Effector memory CD4-positive, alpha-beta T cell (primary cell): ENCODE data around the gene HMGXB4.

Experiments used
- DNase-seq, 3 donors: peaks; one replicate each; pipeline ENCODE4 v3.0.0-alpha.2; 2020
- H3K27ac ChIP-seq: 2 replicates; pipeline ENCODE4 v1.7.0; 2013; ENCODE audit warnings: mild to moderate bottlenecking, low read length, moderate library complexity; ENCODE audit not compliant: insufficient read depth, poor library complexity, severe bottlenecking
- H3K27me3 ChIP-seq: replicated peaks from 2 replicates; pipeline ENCODE4 v1.7.0; 2013; ENCODE audit warnings: mild to moderate bottlenecking, low read length; ENCODE audit not compliant: insufficient read depth, control insufficient read depth, poor library complexity, severe bottlenecking
- H3K36me3 ChIP-seq: 2 replicates; pipeline ENCODE4 v1.7.0; 2013; ENCODE audit warnings: mild to moderate bottlenecking, low read length, moderate library complexity; ENCODE audit not compliant: control insufficient read depth, insufficient read depth
- H3K4me1 ChIP-seq: 2 replicates; pipeline ENCODE4 v1.7.0; 2013; ENCODE audit warnings: low read length, mild to moderate bottlenecking; ENCODE audit not compliant: control insufficient read depth, insufficient read depth, poor library complexity, severe bottlenecking
- H3K4me3 ChIP-seq: 2 replicates; pipeline ENCODE4 v1.7.0; 2013; ENCODE audit warnings: low read length, low read depth, mild to moderate bottlenecking; ENCODE audit not compliant: insufficient read depth, poor library complexity, severe bottlenecking
- H3K9me3 ChIP-seq: 2 replicates; pipeline ENCODE4 v1.7.0; 2013; ENCODE audit warnings: mild to moderate bottlenecking, low read length, moderate library complexity; ENCODE audit not compliant: control insufficient read depth
- total RNA-seq, 3 donors: gene quantifications; one replicate each; lab custom pipeline; 2026; lab: John Stamatoyannopoulos, UW

The HMGXB4 gene
- 22.3 to 29.8 (median 26.8) reads per million in 3 donors for total RNA-seq

GRCh38 chr22:35257321-35258190 is at the start of gene HMGXB4:
TSS of gene HMGXB4 (plus strand) at chr22:35257493. CDS start at chr22:35262391, 4,898 bp downstream.
- DNase-seq, result peak; percentile 69 to 81 (median 74)
- H3K27me3 ChIP-seq, result no peaks in the 10 kb centered on the region
- peaks cover 7% of the 10 kb centered on the region for H3K4me1 ChIP-seq
- no peaks in the 10 kb centered on the region for H3K36me3 ChIP-seq
- H3K27ac ChIP-seq, result peak within 1 kb of the TSS; percentile 95
- peak within 1 kb of the TSS; percentile 91 for H3K4me3 ChIP-seq
- H3K9me3 ChIP-seq, result no peaks in the 10 kb centered on the region

GRCh38 chr22:35208003-35208402 is 49.3 kb upstream of the HMGXB4 start:
- Histone ChIP-seq H3K4me1 (no peaks in the 10 kb centered on the region), H3K9me3 (no peaks in the 10 kb centered on the region), H3K36me3 (no peaks in the 10 kb centered on the region), H3K4me3 (no peak overlapping the region), H3K27ac (no peak overlapping the region), H3K27me3 (no peaks in the 10 kb centered on the region)
- DNase-seq, result no peak

GRCh38 chr22:35209203-35209602 is 48.1 kb upstream of the HMGXB4 start:
- no peak overlapping the region for H3K27ac ChIP-seq
- no peak overlapping the region for H3K4me3 ChIP-seq
- H3K9me3 ChIP-seq, result no peaks in the 10 kb centered on the region

GRCh38 chr22:35212009-35212408 is 45.3 kb upstream of the HMGXB4 start:
- no peak for DNase-seq
- no peaks in the 10 kb centered on the region for H3K27me3 ChIP-seq
- no peak overlapping the region for H3K4me3 ChIP-seq
- no peak overlapping the region for H3K27ac ChIP-seq
- H3K9me3 ChIP-seq, result no peaks in the 10 kb centered on the region
- no peaks in the 10 kb centered on the region for H3K36me3 ChIP-seq
- H3K4me1 ChIP-seq, result no peaks in the 10 kb centered on the region

More at GRCh38 chr22:35209203-35209602, 48.1 kb upstream of the HMGXB4 start:
- Histone ChIP-seq H3K27me3 (no peaks in the 10 kb centered on the region), H3K36me3 (no peaks in the 10 kb centered on the region), H3K4me1 (no peaks in the 10 kb centered on the region)
- DNase-seq, result no peak

- DNase-seq, result no peak
- Histone ChIP-seq H3K4me3 (no peak overlapping the region), H3K4me1 (no peaks in the 10 kb centered on the region), H3K36me3 (no peaks in the 10 kb centered on the region), H3K9me3 (no peaks in the 10 kb centered on the region), H3K27ac (no peak overlapping the region), H3K27me3 (no peaks in the 10 kb centered on the region)
Observed at GRCh38 chr22:35212996-35213395, 44.3 kb upstream of the HMGXB4 start.

- no peaks in the 10 kb centered on the region for H3K36me3 ChIP-seq
- H3K27me3 ChIP-seq, result peaks cover 4% of the 10 kb centered on the region
- no peaks in the 10 kb centered on the region for H3K9me3 ChIP-seq
- no peak overlapping the region for H3K4me3 ChIP-seq
- no peaks in the 10 kb centered on the region for H3K4me1 ChIP-seq
- no peak overlapping the region for H3K27ac ChIP-seq
- DNase-seq, result no peak
Observed at GRCh38 chr22:35214968-35215367, 42.3 kb upstream of the HMGXB4 start.

GRCh38 chr22:35215993-35216392 is 41.3 kb upstream of the HMGXB4 start:
- no peak for DNase-seq
- no peaks in the 10 kb centered on the region for H3K9me3 ChIP-seq
- H3K27ac ChIP-seq, result no peak overlapping the region
- H3K4me1 ChIP-seq, result no peaks in the 10 kb centered on the region
- peaks cover 4% of the 10 kb centered on the region for H3K27me3 ChIP-seq
- no peaks in the 10 kb centered on the region for H3K36me3 ChIP-seq
- H3K4me3 ChIP-seq, result no peak overlapping the region

GRCh38 chr22:35217527-35217926 is 39.8 kb upstream of the HMGXB4 start:
- H3K27ac ChIP-seq, result no peak overlapping the region
- H3K27me3 ChIP-seq, result peaks cover 4% of the 10 kb centered on the region
- DNase-seq, result no peak
- H3K4me1 ChIP-seq, result no peaks in the 10 kb centered on the region
- H3K9me3 ChIP-seq, result no peaks in the 10 kb centered on the region
- H3K36me3 ChIP-seq, result no peaks in the 10 kb centered on the region
- no peak overlapping the region for H3K4me3 ChIP-seq

GRCh38 chr22:35218079-35218478 is 39.2 kb upstream of the HMGXB4 start:
- Histone ChIP-seq H3K27ac (no peak overlapping the region), H3K4me3 (no peak overlapping the region), H3K36me3 (no peaks in the 10 kb centered on the region), H3K27me3 (peaks cover 4% of the 10 kb centered on the region), H3K4me1 (no peaks in the 10 kb centered on the region), H3K9me3 (no peaks in the 10 kb centered on the region)
- DNase-seq, result no peak

GRCh38 chr22:35219012-35219411 is 38.3 kb upstream of the HMGXB4 start:
- Histone ChIP-seq H3K4me1 (no peaks in the 10 kb centered on the region), H3K4me3 (no peak overlapping the region), H3K27ac (no peak overlapping the region), H3K36me3 (no peaks in the 10 kb centered on the region), H3K27me3 (peaks cover 4% of the 10 kb centered on the region), H3K9me3 (no peaks in the 10 kb centered on the region)
- DNase-seq, result no peak
